HepG2 (cell line): Measurements from ENCODE around the gene NFATC2. TPM values are rescaled to one million over a fixed set of nuclear protein-coding genes. Genes with fewer than 3 reads are reported as not detected.

ENCODE experiments used
- ARHGAP35 ChIP-seq: sonication (generic); formaldehyde crosslinking; IDR thresholded peaks from 2 replicates; pipeline ENCODE4 v1.9.0; 2022; ENCODE audit warnings: mild to moderate bottlenecking, inconsistent platforms, moderate library complexity, missing genetic modification reagents, borderline replicate concordance
- ARNT ChIP-seq: fragments of 450-650 bp; IDR thresholded peaks from 2 replicates; pipeline ENCODE4 v1.6.1; 2017
- ATF1 ChIP-seq: IDR thresholded peaks from 2 replicates; pipeline ENCODE4 v1.6.1; 2016; ENCODE audit warnings: mild to moderate bottlenecking, control low read depth
- ETV6 ChIP-seq: sonication (generic); formaldehyde crosslinking; conservative IDR thresholded peaks from 2 replicates; pipeline ENCODE4 v1.4.0; 2020; ENCODE audit warnings: missing genetic modification reagents
- JUN ChIP-seq: sonication (generic); formaldehyde crosslinking; IDR thresholded peaks from 2 replicates; pipeline ENCODE4 v1.4.0; 2020; ENCODE audit warnings: mild to moderate bottlenecking, missing genetic modification reagents
- MAF1 ChIP-seq: sonication (generic); formaldehyde crosslinking; IDR thresholded peaks from 2 replicates; pipeline ENCODE4 v1.5.0; 2020; ENCODE audit warnings: missing genetic modification reagents, borderline replicate concordance
- MEF2D ChIP-seq: sonication (generic); formaldehyde crosslinking; IDR thresholded peaks from 2 replicates; pipeline ENCODE4 v1.5.1; 2020; ENCODE audit warnings: mild to moderate bottlenecking, missing genetic modification reagents
- MTF2 ChIP-seq: sonication (generic); formaldehyde crosslinking; IDR thresholded peaks from 2 replicates; pipeline ENCODE4 v1.5.0; 2020; ENCODE audit warnings: missing genetic modification reagents, borderline replicate concordance
- NBN ChIP-seq: fragments of 450-650 bp; conservative IDR thresholded peaks from 2 replicates; pipeline ENCODE4 v1.6.1; 2017
- NFKB2 ChIP-seq: sonication (generic); formaldehyde crosslinking; IDR thresholded peaks from 2 replicates; pipeline ENCODE4 v1.4.0; 2020; ENCODE audit warnings: missing genetic modification reagents, borderline replicate concordance
- NONO ChIP-seq, 2 experiments: fragments of 450-650 bp in 1 of 2; sonication (generic) in 1 of 2; formaldehyde crosslinking in 1 of 2; IDR thresholded peaks in 1 of 2; conservative IDR thresholded peaks in 1 of 2; 2 replicates each; pipeline versions ENCODE4 v1.6.1 to v1.8.0; 2017 to 2022; ENCODE audit warnings: mild to moderate bottlenecking in 1 of 2, missing genetic modification reagents in 1 of 2, moderate library complexity in 1 of 2
- NR2F2 ChIP-seq: IDR thresholded peaks from 2 replicates; pipeline ENCODE4 v1.6.1; 2012; ENCODE audit warnings: low read depth, inconsistent platforms, borderline replicate concordance
- PAF1 ChIP-seq: IDR thresholded peaks from 2 replicates; pipeline ENCODE4 v1.6.1; 2016; ENCODE audit warnings: missing genetic modification reagents, missing compliant biosample characterization
- RAD51 ChIP-seq: fragments of 450-650 bp; IDR thresholded peaks from 2 replicates; pipeline ENCODE4 v1.6.1; 2016; ENCODE audit warnings: borderline replicate concordance
- TBP ChIP-seq: sonication (generic); formaldehyde crosslinking; IDR thresholded peaks from 2 replicates; pipeline ENCODE4 v1.5.0; 2020; ENCODE audit warnings: missing genetic modification reagents
- ZNF282 ChIP-seq: fragments of 450-650 bp; IDR thresholded peaks from 2 replicates; pipeline ENCODE4 v1.6.1; 2018; ENCODE audit not compliant: partially characterized antibody
- polyA plus RNA-seq, 8 experiments: library from polyadenylated mRNA; depleted of rRNA in 3 of 8; stranded (reverse) in 7 of 8; unstranded in 1 of 8; fragments of >200 nt; fragmentation: Illumina TruSeq in 4 of 8; extraction: Trizol in 4 of 8; gene quantifications; 2 replicates each; pipeline versions ENCODE4 v1.2.1 to v1.2.3, GENCODE V29; 2011 to 2016; ENCODE audit warnings: low read depth in 4 of 8, missing spikeins in 1 of 8, mixed read lengths in 1 of 8; ENCODE audit not compliant: insufficient read depth in 1 of 8
- total RNA-seq, 5 experiments: library from RNA; depleted of rRNA; stranded (reverse); fragments of >200 nt; fragmentation: Illumina TruSeq; extraction: Trizol; gene quantifications; 2 replicates each; pipeline ENCODE4 v1.2.3, GENCODE V29; 2016; ENCODE audit warnings: low read depth in 1 of 5
- TF ChIP-seq, protein P1 (sequence below): fragments of 450-650 bp; IDR thresholded peaks from 2 replicates; pipeline ENCODE4 v1.6.1; 2016
- TF ChIP-seq, protein P2 (sequence below): sonication (generic); formaldehyde crosslinking; IDR thresholded peaks from 2 replicates; pipeline ENCODE4 v1.4.0; 2020; ENCODE audit warnings: missing genetic modification reagents
- TF ChIP-seq, protein P3 (sequence below): sonication (generic); formaldehyde crosslinking; IDR thresholded peaks from 2 replicates; pipeline ENCODE4 v1.8.0; 2022; ENCODE audit warnings: mild to moderate bottlenecking, missing genetic modification reagents; ENCODE audit not compliant: insufficient replicate concordance
- TF ChIP-seq, protein P4 (sequence below): sonication (generic); formaldehyde crosslinking; IDR thresholded peaks from 2 replicates; pipeline ENCODE4 v1.5.0; 2020; ENCODE audit warnings: mild to moderate bottlenecking, missing genetic modification reagents
- TF ChIP-seq, protein P5 (sequence below): sonication (generic); formaldehyde crosslinking; IDR thresholded peaks from 2 replicates; pipeline ENCODE4 v1.8.1; 2022; ENCODE audit warnings: low read depth, mild to moderate bottlenecking, missing genetic modification reagents

Gene NFATC2
- total and polyA plus RNA-seq, 2 of the 13 experiments (the other 11 are each of a cell fraction or from before 2014, with no cell fraction given) = 1.9 to 3.3 TPM

DNA sequence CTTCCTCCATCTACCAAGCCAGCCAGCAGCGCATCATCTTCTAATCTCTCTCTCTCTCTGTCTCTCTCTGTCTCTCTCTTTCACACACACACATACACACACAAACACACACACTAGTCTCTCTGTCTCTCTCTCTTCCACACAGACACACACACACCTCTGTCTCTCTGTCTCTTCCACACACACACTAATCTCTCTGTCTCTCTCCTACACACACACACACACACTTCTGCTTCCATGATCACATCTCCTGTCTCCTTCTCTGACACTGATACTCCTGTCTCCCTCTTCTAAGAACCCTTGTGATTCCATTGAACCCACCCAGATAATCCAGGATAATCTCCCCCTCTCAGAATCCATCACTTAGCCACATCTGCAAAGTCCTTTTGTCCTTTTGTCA is 181.3 kb downstream of the NFATC2 start (continued):
- TF ChIP-seq MTF2 (CRISPR knock-in tag) (no peak), PAF1 (no peak), ARHGAP35 (CRISPR knock-in tag) (no peak), JUN (CRISPR knock-in tag) (no peak), RAD51 (no peak), NBN (0 out of 2 replicates have a peak, but pooled peaks have one; percentile 67), MEF2D (CRISPR knock-in tag) (no peak), ARNT (0 out of 2 replicates have a peak, but pooled peaks have one; percentile 65), NFKB2 (CRISPR knock-in tag) (no peak), NONO (IDR thresholded peaks at IDR 0.05) (0 out of 2 replicates have a peak, but pooled peaks have one; percentile 63), NONO (CRISPR knock-in tag; conservative IDR thresholded peaks at IDR 0.05) (no peak), ATF1 (CRISPR knock-in tag) (no peak), ZNF282 (peak; percentile 8), ETV6 (CRISPR knock-in tag) (no peak), MAF1 (CRISPR knock-in tag) (no peak), TBP (no peak), NR2F2 (no peak)
- TF ChIP-seq, protein P1, sequence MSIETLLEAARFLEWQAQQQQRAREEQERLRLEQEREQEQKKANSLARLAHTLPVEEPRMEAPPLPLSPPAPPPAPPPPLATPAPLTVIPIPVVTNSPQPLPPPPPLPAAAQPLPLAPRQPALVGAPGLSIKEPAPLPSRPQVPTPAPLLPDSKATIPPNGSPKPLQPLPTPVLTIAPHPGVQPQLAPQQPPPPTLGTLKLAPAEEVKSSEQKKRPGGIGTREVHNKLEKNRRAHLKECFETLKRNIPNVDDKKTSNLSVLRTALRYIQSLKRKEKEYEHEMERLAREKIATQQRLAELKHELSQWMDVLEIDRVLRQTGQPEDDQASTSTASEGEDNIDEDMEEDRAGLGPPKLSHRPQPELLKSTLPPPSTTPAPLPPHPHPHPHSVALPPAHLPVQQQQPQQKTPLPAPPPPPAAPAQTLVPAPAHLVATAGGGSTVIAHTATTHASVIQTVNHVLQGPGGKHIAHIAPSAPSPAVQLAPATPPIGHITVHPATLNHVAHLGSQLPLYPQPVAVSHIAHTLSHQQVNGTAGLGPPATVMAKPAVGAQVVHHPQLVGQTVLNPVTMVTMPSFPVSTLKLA = 0 out of 2 replicates have a peak, but pooled peaks have one; percentile 18
- TF ChIP-seq, protein P2, sequence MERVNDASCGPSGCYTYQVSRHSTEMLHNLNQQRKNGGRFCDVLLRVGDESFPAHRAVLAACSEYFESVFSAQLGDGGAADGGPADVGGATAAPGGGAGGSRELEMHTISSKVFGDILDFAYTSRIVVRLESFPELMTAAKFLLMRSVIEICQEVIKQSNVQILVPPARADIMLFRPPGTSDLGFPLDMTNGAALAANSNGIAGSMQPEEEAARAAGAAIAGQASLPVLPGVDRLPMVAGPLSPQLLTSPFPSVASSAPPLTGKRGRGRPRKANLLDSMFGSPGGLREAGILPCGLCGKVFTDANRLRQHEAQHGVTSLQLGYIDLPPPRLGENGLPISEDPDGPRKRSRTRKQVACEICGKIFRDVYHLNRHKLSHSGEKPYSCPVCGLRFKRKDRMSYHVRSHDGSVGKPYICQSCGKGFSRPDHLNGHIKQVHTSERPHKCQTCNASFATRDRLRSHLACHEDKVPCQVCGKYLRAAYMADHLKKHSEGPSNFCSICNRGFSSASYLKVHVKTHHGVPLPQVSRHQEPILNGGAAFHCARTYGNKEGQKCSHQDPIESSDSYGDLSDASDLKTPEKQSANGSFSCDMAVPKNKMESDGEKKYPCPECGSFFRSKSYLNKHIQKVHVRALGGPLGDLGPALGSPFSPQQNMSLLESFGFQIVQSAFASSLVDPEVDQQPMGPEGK (CRISPR knock-in tag) = no peak
- TF ChIP-seq, protein P3, sequence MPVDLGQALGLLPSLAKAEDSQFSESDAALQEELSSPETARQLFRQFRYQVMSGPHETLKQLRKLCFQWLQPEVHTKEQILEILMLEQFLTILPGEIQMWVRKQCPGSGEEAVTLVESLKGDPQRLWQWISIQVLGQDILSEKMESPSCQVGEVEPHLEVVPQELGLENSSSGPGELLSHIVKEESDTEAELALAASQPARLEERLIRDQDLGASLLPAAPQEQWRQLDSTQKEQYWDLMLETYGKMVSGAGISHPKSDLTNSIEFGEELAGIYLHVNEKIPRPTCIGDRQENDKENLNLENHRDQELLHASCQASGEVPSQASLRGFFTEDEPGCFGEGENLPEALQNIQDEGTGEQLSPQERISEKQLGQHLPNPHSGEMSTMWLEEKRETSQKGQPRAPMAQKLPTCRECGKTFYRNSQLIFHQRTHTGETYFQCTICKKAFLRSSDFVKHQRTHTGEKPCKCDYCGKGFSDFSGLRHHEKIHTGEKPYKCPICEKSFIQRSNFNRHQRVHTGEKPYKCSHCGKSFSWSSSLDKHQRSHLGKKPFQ (CRISPR knock-in tag) = no peak
- TF ChIP-seq, protein P4, sequence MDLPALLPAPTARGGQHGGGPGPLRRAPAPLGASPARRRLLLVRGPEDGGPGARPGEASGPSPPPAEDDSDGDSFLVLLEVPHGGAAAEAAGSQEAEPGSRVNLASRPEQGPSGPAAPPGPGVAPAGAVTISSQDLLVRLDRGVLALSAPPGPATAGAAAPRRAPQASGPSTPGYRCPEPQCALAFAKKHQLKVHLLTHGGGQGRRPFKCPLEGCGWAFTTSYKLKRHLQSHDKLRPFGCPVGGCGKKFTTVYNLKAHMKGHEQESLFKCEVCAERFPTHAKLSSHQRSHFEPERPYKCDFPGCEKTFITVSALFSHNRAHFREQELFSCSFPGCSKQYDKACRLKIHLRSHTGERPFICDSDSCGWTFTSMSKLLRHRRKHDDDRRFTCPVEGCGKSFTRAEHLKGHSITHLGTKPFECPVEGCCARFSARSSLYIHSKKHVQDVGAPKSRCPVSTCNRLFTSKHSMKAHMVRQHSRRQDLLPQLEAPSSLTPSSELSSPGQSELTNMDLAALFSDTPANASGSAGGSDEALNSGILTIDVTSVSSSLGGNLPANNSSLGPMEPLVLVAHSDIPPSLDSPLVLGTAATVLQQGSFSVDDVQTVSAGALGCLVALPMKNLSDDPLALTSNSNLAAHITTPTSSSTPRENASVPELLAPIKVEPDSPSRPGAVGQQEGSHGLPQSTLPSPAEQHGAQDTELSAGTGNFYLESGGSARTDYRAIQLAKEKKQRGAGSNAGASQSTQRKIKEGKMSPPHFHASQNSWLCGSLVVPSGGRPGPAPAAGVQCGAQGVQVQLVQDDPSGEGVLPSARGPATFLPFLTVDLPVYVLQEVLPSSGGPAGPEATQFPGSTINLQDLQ = no peak
- TF ChIP-seq, protein P5, sequence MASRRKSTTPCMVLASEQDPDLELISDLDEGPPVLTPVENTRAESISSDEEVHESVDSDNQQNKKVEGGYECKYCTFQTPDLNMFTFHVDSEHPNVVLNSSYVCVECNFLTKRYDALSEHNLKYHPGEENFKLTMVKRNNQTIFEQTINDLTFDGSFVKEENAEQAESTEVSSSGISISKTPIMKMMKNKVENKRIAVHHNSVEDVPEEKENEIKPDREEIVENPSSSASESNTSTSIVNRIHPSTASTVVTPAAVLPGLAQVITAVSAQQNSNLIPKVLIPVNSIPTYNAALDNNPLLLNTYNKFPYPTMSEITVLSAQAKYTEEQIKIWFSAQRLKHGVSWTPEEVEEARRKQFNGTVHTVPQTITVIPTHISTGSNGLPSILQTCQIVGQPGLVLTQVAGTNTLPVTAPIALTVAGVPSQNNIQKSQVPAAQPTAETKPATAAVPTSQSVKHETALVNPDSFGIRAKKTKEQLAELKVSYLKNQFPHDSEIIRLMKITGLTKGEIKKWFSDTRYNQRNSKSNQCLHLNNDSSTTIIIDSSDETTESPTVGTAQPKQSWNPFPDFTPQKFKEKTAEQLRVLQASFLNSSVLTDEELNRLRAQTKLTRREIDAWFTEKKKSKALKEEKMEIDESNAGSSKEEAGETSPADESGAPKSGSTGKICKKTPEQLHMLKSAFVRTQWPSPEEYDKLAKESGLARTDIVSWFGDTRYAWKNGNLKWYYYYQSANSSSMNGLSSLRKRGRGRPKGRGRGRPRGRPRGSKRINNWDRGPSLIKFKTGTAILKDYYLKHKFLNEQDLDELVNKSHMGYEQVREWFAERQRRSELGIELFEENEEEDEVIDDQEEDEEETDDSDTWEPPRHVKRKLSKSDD (CRISPR knock-in tag) = no peak
